ENCODE measurements around the gene NOS1AP.
A peak's percentile ranks its signal among the peaks of the same experiment; 100 is the strongest.

GRCh38 chr1:162300057-162300917 lies 230.8 kb downstream of the NOS1AP start:
- TF ChIP-seq CTCF (IDR thresholded peaks at IDR 0.05 in 2 of 3, conservative IDR thresholded peaks at IDR 0.05 in 1 of 3; ENCODE audit: insufficient read depth in 2 of 3, low read depth in 1 of 3, low read length in 3 of 3) (peak in 1 of 3 experiments; percentile 54; a peak in 2 of 6 replicates), ZNF274 (IDR thresholded peaks at IDR 0.05; ENCODE audit: borderline replicate concordance, low read depth, low read length) (no peak), SAFB2 (IDR thresholded peaks at IDR 0.05; ENCODE audit: borderline replicate concordance, low read depth, low read length, severe bottlenecking) (no peak), EZH2 (IDR thresholded peaks at IDR 0.05; ENCODE audit: borderline replicate concordance, low read depth, low read length) (no peak)
